GM18909 (cell line): Measurements from ENCODE around the gene DDR2.
"Not testable (repeated sequence)": the region's sequence is repeated elsewhere in the genome, so short reads cannot be mapped to it uniquely, and the experiment has no call there.

Experiments
- ATAC-seq: cut with Tn5 transposase; IDR thresholded peaks from one replicate; pipeline ENCODE4 v1.9.1; 2021; ENCODE audit warnings: mild to moderate bottlenecking; ENCODE audit not compliant: unreplicated experiment, poor library complexity

DDR2 gene

GRCh38 chr1:162632217-162632666, at the start of gene DDR2:
Gene DDR2, plus strand, starts transcription at chr1:162632464. Its CDS starts 86,600 bp downstream, at chr1:162719064.
- ATAC-seq, result no peak

GRCh38 chr1:162582901-162583300, 49.4 kb upstream of the DDR2 start:
- not testable (repeated sequence) for ATAC-seq

GRCh38 chr1:162585101-162585500, 47.2 kb upstream of the DDR2 start:
- ATAC-seq, result not testable (repeated sequence)

GRCh38 chr1:162587347-162587746, 44.9 kb upstream of the DDR2 start:
- ATAC-seq, result no peak

GRCh38 chr1:162587761-162588260, 44.5 kb upstream of the DDR2 start:
- no peak for ATAC-seq

- no peak for ATAC-seq
Observed at GRCh38 chr1:162590101-162590500, 42.2 kb upstream of the DDR2 start.

GRCh38 chr1:162590686-162591085, 41.6 kb upstream of the DDR2 start:
- ATAC-seq, result no peak

GRCh38 chr1:162596514-162597170, 35.6 kb upstream of the DDR2 start:
- no peak for ATAC-seq

- ATAC-seq, result no peak
Observed at GRCh38 chr1:162599451-162599850, 32.8 kb upstream of the DDR2 start.

GRCh38 chr1:162603117-162603516, 29.1 kb upstream of the DDR2 start:
- not testable (repeated sequence) for ATAC-seq

GRCh38 chr1:162605225-162605927, 26.9 kb upstream of the DDR2 start:
- ATAC-seq, result no peak

GRCh38 chr1:162609306-162609705, 23.0 kb upstream of the DDR2 start:
- no peak for ATAC-seq

- no peak for ATAC-seq
Observed at GRCh38 chr1:162612606-162613400, 19.5 kb upstream of the DDR2 start.

- no peak for ATAC-seq
Observed at GRCh38 chr1:162616848-162617247, 15.4 kb upstream of the DDR2 start.

- no peak for ATAC-seq
Observed at GRCh38 chr1:162617513-162617912, 14.8 kb upstream of the DDR2 start.

- no peak for ATAC-seq
Observed at GRCh38 chr1:162619076-162619475, 13.2 kb upstream of the DDR2 start.

- ATAC-seq, result no peak
Observed at GRCh38 chr1:162621256-162621655, 11.0 kb upstream of the DDR2 start.

- ATAC-seq, result no peak
Observed at GRCh38 chr1:162625679-162626078, 6.6 kb upstream of the DDR2 start.

GRCh38 chr1:162626094-162626493, 6.2 kb upstream of the DDR2 start:
- ATAC-seq, result no peak

GRCh38 chr1:162626761-162627160, 5.5 kb upstream of the DDR2 start:
- no peak for ATAC-seq
